GM10847 (cell line): ENCODE measurements around the gene PRM3.
A peak's percentile ranks its signal among the peaks of the same experiment; 100 is the strongest.

Experiments used
- POLR2A ChIP-seq: IDR thresholded peaks from 2 replicates; pipeline ENCODE4 v1.6.1; 2011; ENCODE audit not compliant: insufficient read length; ENCODE audit errors: extremely low read depth

Gene PRM3

DNA sequence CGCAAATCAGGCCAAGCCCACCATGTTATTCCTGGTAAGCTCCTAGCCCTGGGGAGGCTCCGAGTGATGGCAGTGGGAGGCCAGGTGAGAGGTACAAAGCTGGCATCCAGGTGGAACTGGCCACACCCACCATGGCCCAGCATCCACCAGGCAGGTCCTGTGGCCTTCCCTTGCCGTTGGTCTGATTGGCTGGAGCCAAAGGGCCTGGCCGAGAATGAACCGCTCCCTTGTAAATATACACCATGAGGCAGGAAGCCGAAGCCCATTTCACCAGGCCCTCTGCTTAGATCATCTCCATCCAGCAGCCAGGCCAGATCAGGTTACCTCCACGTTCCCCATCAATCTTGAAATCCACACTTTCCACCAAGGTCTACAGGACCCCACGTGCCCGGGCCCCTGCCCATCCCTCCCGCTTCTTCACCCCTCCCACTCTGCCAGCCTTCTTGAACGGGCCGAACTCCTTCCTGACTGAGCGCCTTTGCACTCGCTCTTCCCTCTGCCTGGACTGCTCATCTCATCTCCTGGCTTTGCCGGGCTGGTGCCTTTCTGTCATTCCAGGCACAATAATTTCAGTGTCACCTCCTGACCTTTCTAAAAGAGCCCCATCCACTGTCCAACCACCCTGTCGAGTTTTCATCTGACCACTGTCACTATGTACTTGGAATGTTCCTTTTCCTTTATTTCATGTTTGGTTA is 23.2 kb downstream of the PRM3 start:
- TF ChIP-seq POLR2A = peak; percentile 27

DNA sequence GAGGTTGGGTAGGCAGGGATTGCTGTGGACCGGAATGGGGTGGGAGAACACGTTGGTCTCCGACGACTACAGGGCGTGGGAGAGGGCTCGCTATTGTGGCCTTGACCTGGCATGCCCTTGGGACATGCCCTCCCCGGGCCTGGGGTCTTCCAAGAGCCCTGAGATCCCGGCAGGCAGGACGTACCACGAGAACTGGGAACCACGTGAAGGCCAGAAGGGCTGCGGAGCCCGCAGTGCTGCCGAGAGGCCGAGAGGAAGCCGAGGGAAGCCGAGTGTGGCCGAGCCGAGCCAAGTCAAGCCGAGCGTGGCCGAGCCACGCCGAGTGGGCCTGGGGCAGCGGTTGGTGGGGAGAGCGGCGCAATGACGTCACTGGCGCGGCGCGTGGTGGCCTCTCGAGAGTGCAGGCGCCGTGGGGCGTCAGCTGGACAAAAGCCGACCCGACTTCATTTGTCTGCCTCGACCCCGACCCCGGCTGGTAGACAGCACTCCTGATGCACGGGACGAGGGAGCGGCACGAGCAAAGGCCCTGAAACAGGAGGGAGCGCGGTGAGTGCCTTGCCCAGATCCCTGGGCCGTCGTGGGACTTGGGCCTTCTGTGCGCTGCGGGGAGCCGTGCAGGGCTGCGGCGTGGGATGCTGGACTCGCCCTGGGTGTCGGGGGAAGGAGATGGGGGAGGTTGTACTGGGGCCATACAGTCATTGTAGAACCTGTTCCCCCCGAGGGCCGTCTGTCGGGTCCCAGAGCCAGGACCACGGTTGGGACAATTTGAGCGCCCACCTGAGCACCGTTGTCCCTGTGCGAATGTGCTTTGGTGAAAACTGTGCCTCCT is 24.0 kb downstream of the PRM3 start:
- TF ChIP-seq POLR2A = no peak

DNA sequence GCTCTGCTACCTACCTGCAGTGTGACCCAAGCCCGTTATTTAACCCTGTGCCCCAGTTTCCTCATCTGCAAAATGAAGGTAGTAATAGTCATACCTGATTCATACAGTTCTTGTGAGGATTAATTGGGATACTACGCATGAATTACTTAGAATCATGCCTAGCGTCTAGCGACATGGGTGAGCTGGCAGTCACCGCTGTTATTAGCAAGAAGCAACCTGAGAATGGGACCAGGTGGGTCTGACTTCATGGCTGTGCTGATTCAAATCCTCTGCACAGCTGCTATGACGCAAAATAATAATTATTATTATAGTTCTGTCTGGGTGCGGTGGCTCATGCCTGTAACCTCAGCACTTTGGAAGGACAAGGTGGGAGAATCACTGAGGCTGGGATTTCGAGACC is 25.3 kb downstream of the PRM3 start:
- no peak for TF ChIP-seq POLR2A

DNA sequence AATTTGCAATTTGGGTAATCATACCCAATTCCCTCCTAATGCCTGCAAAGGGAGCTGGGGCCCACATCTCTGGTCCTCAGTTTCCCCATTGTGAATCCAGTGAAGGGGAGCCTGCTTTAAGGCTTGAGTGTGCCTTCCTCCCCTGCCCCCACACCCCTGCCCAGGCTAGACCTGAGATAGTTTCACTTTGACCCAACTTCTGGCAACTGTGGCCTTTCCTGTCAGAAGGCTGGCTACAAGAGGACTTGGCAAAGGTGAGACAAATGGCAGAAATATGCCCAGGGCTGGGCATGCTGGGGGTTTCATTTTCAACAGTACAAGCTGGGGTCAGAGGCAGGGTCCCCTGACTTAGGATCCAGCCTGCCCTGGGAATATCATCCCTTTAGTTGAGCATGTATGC is 27.4 kb downstream of the PRM3 start:
- TF ChIP-seq POLR2A = no peak

- no peak for TF ChIP-seq POLR2A
Observed at GRCh38 chr16:11245222-11245737, 28.1 kb downstream of the PRM3 start.

DNA sequence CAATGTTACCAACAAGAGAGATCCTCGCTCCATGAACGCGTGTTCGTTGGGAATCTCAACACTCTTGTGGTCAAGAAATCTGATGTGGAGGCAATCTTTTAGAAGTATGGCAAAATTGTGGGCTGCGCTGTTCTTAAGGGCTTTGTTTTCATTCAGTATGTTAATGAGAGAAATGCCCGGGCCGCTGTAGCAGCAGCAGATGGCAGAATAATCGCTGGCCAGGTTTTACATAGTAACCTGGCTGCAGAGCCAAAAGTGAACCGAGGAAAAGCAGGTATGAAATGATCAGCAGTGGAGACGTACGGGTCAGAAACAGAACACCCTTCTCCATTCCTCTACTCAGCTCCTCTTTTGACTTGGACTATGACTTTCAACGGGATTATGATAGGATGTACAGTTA is 30.8 kb downstream of the PRM3 start:
- no peak for TF ChIP-seq POLR2A

DNA sequence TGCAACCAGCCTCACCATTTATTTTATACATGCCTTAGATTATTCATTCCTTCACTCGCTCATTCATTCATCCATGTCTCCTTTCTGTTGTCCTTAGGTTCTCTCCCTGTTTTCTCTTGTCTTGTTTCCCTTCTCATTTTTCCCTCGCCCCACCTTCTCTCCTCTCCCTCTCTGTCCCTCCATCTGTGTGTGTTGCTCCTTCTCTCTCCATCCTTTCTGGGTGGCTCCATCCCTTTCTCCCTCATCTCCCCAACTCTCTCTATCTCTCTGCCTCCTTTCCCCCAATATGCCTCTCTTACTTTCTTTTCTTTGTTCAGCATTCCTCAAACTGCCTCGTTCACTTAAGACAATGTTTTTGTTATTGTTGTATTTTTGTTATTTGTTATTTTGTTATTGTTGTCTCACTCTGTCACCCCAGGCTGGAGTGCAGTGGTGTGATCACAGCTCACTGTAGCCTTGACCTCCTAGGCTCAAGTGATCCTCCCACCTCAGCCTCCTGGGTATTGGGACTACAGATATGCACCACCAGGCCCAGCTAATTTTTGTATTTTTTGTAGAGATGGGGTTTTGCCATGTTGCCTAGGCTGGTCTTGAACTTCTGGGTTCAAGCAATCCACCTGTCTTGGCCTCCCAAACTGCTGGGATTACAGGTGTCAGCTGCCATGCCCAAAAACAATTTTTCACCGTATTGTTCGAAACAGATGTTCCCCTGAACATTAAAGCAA is 31.8 kb downstream of the PRM3 start:
- TF ChIP-seq POLR2A = no peak

GRCh38 chr16:11240636-11241473 is 32.6 kb downstream of the PRM3 start:
- TF ChIP-seq POLR2A = no peak

DNA sequence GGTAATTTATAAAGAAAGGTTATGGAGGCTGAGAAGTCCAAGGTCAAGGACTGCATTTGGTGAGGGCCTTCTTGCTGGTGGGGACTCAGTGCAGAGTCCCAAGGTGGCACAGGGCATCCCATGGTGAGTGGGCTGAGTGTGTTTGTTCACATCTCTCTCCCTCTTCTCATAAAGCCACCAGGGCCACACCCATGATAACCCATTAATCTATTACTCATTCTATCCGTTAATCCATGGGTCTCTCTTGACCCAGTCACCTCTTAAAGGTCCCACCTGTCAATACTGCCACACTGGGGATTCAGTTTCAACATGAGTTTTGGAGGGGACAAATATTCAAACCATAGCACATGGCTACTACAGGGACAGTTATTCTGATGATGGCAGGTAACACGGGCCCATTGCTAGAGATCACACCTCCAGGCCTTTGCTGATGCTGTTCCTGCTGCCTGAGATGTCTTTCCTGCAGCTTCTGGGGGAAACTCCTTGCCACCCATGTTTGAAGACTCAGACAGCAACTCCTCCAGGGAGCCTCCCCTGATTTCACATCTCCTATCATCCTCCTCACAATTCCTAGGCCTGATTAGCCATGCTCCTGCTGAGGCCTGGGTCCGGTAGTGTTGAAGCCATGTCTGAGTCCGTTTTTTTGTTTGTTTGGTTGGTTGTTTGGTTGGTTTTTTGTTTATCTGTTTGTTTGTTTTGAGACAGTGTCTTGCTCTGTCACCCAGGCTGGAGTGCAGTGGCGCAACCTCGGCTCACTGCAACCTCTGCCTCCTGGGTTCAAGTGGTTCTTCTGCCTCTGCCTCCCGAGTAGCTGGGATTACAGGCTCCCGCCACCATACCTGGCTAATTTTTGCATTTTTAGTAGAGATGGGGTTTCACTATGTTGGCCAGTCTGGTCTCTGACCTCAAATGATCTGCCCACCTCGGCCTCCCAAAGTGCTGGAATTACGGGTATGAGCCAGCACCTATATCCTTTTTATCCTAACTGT is 33.5 kb downstream of the PRM3 start:
- TF ChIP-seq POLR2A = no peak

- TF ChIP-seq POLR2A = no peak
Observed at GRCh38 chr16:11238272-11239202, 34.9 kb downstream of the PRM3 start.

GRCh38 chr16:11236461-11237254 is 36.8 kb downstream of the PRM3 start:
- TF ChIP-seq POLR2A = no peak

DNA sequence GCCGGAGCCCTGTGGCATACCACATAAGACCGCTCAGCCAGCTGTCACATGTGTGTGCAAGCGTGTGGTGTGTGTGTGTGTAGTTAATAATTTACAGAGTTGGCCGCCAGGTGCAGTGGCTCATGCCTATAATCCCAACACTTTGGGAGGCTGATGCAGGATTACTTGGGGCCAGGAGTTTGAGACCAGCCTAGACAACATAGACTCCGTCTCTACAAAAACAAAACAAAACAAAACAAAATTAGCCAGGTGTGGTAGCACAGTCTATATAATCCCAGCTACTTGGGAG is 37.8 kb downstream of the PRM3 start:
- TF ChIP-seq POLR2A = no peak
